Medulla oblongata (tissue), 1 donor: ENCODE results near the gene HAND2.

Source experiments
- DNase-seq: peaks from one replicate; pipeline ENCODE4 v3.0.0-alpha.2; 2015; ENCODE audit errors: extremely low spot score

Gene HAND2

DNA sequence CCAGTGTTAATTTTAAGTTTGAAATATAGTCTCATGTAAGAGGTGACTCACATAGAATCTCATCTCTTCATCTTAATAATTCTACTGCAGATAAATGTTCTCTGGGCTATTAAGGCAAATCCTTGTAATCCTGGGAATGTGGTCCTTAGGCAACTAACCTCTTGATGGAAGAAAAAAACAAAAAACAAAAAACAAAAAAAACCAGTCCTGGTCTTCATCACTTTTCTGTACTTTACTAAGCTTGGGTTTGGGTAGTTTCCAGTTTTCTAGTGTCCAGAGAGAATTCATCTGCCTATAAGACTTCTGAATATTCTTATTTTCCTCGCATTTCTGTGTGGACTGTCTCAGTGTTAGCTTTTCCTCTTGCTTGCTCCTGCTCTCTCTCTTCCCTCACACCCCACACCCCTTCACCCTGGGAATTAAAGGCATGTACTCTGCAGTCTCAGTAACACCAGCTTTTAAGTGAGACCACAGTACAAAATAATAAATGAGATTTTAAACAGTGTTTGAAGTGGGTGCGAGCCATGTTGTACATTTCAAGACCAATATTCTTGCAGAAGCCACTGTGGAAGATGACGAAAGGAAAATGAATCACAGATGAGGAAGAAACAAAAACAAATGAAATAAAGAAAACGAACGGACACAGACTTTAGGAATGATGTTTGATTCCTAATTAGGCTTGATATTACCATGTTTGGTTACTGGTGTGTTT, 51.7 kb downstream of the HAND2 start:
- no peak for DNase-seq

DNA sequence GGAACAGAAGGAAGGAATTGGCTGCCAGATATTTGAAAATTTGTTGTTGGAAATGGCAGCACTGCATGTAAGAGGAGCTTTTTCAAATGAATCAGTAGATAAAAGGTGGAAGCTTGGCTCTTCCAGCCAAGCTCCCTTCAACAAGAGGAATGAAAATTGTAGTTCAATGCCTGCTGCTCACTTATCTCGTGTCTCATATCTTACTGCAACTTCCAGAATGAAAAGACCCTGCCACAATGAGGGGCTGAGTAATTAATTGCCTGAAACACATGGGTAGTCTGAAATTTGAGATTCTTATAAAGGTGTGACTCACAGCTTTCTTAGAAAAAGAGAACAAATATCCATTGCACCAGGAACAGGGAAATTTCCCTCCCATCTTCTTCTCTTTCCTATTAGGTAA, 53.0 kb downstream of the HAND2 start:
- no peak for DNase-seq
